HG02885 (cell line): ENCODE results near the gene WARS2.
A peak's percentile ranks its signal among the peaks of the same experiment; 100 is the strongest.
"Not testable (repeated sequence)": the region's sequence is repeated elsewhere in the genome, so short reads cannot be mapped to it uniquely, and the experiment has no call there.

Experiments
- ATAC-seq: cut with Tn5 transposase; IDR thresholded peaks from one replicate; pipeline ENCODE4 v1.9.1; 2021; ENCODE audit warnings: mild to moderate bottlenecking; ENCODE audit not compliant: unreplicated experiment, poor library complexity

WARS2 gene

DNA sequence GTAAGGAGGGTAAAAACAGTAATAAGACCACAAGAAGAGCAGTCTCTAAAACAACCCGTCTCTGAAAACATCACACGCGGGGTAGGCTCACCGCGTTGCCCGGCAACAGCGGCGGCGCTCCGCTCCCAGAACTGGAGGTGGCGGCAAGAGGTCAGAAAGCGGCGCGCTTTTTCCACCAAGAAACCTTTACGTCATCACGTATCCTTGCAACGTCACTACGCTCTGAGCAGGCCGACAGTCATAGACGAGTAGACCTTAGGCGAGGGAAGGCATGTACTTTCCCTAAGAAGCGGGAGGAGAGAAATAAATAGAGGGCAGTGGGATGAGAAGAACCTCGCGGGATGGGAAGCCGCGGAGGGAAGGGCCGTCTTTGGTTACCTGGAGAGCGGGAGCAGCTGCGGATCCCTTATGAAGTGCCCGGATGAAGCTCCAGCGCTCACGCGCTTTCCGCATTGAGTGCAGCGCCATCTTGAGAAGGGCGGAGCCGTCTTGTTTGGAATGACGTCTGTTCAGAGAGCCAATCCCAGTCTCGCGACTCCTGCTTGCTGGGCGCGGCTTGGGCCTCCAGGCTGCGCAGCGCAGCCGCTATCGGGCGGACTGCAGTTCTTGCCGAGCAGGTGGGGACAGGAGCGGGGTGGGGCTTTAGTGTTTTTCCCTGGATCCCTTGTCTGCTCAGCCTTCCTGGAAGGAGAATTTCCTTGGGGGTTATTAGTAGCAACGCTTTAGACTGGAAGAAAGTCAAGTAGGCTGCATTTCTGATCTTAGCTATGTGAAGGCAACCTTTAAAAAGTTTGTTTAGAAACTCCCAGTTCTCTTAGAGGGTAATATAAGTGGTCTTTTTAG, at the start of gene WARS2:
Gene WARS2, minus strand, starts transcription at position 477 of the 843 bp plus-strand sequence. Its CDS starts 9 bp downstream, at position 468.
- peak; percentile 95 for ATAC-seq

- ATAC-seq = no peak
Measured at GRCh38 chr1:119188926-119189325, 48.5 kb upstream of the WARS2 start.

DNA sequence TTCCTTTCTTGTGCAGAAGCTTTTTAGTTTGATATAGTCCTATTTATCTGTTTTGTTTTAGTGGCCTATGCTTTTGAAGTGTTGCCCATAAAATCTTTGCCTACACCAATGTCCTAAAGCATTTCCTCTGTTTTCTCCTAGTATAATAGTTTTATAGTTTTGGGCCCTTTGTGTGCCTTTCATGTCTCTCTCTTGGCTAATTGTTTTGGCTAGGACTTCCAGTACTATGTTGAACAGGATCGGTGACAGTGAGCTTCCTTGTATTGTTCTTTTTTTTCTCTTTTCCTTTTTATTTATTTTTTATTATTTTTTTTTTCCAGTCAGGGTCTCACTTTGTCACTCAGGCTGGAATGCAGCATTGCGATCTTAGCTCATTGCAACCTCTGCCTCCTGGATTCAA, 47.0 kb upstream of the WARS2 start:
- no peak for ATAC-seq

DNA sequence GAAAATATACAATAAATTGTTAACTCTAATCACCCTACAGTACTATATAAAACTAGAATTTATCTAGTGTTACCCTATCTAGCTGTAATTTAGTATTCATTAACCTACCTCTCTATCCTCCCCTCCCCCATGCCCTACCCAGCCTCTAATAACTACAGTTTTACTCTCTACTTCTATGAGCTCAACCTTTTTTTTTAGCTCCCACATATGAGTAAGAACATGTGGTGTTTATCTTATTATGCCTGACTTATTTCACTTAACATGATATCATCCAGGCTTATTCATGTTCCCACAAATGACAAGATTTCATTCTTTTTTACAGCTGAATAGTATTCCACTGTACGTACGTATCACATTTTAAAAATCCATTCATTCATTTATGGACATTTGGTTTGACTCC, 46.0 kb upstream of the WARS2 start:
- no peak for ATAC-seq

GRCh38 chr1:119184972-119185371, 44.5 kb upstream of the WARS2 start:
- ATAC-seq = no peak

DNA sequence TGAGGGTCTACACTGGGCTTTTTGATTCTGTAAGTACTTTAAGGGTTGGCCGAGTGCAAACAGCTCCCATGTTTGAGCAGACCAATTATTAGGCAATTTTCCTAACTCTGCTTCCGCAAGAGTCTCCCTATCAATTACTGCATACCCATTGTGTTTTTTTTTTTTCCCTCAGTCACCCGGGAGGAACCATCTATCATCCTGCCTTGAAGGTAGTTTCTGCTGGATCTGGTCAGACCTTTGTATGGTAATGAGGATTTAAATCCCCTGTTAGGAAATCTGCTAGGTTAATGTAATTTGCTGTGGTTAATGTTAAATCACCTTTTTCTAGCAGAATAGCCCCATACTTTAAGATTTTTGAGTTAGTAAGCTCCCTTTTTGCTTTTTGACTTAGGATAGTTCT, 40.8 kb upstream of the WARS2 start:
- ATAC-seq = no peak

- no peak for ATAC-seq
Measured at GRCh38 chr1:119179051-119179450, 38.6 kb upstream of the WARS2 start.

- ATAC-seq = not testable (repeated sequence)
Measured at GRCh38 chr1:119172927-119173326, 32.5 kb upstream of the WARS2 start.

DNA sequence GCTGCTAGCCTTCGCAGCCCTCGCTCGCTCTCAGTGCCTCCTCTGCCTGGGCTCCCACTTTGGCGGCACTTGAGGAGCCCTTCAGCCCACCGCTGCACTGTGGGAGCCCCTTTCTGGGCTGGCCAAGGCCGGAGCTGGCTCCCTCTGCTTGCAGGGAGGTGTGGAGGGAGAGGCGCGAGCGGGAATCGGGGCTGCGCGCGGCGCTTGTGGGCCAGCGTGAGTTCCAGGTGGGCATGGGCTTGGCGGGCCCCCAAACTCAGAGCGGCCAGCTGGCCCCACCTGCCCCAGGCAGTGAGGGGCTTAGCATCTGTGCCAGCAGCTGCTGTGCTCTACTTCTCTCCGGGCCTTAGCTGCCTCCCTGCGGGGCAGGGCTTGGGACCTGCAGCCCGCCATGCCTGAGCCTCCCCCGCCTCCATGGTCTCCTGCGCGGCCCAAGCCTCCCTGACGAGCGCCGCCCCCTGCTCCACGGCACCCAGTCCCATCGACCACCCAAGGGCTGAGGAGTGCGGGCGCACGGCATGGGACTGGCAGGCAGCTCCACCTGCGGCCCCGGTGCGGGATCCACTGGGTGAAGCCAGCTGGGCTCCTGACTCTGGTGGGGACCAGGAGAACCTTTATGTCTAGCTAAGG, 31.0 kb upstream of the WARS2 start:
- ATAC-seq = not testable (repeated sequence)

DNA sequence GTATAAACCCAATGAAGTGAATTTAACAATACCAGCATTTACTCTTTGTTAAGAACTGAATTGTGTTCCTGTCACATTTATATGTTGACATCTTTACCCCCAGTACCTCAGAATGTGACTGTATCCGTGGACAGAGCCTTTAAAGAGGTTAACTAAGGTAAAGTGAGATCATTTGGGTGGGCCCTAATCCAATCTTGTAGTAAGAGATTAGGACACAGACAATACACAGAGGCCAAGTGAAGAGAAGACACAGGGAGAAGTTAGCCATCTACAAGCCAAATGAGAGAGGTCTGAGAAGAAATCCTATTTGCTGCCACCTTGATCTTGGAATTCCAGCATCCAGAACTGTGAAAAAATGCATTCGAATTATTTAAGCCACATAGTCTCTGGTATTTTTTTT, 22.9 kb upstream of the WARS2 start:
- ATAC-seq = no peak

DNA sequence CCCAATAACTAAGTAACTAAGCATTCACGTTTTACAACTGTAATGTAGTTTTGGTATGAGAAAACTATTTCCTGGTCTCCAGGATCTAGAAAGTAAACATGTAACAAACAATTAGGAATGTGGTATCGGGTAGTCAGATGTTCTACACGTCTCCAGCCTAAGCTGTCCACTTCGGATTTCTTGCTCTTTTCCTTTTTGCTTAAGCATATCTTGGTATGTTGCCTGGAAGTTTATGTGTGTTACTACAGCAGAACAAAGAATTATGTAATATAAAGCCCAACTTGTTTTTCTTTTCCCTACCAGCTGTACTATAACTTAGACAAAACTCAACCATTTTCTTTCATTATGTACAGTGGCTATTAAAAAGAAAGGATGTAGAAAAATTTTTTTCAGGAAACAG, 20.4 kb upstream of the WARS2 start:
- ATAC-seq = no peak

DNA sequence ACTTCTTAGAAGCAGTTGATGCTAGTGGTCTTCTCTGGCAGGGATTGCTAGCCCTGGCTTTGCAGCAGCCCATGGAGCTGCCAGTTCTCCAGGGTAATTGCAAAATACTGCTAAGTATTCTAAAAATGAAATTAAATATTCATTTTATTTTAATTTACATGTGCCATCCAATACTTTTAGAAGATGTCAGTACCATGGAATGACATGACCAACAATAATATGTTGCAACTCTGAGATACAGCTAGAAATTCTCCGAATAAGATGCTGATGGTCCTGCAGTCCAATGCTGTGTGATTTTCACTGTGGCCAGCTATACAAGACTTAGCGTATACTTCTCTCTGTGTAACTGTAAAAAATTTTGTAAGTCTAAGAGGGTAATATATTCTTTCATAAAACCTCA, 20.0 kb upstream of the WARS2 start:
- ATAC-seq = no peak

DNA sequence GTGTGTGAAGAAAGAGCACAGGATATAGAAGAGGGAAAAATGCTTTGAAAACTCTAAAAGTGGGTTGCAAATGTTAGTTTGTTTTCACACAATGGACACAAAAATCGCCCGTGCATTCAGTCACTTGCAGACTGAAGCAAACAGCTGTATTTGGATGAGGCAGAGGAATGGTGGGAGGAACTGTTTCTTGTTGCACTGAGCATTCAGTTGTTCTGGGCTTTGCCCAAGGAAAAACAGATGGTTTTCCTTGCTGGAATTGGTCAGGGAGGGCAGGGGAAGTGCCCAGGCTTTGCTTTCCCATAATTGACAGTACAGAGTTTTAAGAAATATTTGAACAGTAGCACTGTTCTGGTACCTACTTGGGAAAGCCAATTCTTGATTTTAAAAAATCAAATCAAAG, 19.5 kb upstream of the WARS2 start:
- ATAC-seq = no peak

DNA sequence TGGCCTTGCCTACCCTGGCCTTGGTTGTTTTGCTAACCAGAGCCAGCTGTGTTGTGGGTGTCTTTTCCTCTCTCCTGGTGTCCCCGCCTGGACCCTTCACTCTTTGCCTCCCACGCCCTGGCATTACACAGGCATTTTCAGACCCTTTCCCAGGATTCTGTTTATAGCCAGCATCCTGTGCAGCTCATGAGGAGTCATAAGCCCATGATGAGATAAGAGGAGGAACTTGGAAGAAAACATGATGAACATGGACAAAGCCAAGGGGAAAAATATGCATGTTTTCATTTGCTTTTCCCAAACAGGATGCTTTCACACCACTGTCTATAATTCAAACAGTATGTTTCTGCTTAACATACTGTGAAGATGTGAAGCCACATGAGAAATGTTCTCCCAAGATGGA, 18.7 kb upstream of the WARS2 start:
- ATAC-seq = no peak

DNA sequence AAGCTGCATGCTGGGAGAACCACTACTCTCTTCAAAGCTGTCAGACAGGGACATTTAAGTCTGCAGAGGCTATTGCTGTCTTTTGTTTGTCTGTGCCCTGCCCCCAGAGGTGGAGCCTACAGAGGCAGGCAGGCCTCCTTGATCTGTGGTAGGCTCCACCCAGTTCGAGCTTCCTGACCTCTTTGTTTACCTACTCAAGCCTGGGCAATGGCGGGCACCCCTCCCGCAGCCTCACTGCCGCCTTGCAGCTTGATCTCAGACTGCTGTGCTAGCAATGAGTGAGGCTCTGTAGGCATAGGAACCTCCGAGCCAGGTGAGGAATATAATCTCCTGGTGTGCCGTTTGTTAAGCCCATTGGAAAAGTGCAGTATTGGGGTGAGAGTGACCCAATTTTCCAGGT, 16.3 kb upstream of the WARS2 start:
- not testable (repeated sequence) for ATAC-seq

- ATAC-seq = not testable (repeated sequence)
Measured at GRCh38 chr1:119155069-119155468, 14.6 kb upstream of the WARS2 start.

DNA sequence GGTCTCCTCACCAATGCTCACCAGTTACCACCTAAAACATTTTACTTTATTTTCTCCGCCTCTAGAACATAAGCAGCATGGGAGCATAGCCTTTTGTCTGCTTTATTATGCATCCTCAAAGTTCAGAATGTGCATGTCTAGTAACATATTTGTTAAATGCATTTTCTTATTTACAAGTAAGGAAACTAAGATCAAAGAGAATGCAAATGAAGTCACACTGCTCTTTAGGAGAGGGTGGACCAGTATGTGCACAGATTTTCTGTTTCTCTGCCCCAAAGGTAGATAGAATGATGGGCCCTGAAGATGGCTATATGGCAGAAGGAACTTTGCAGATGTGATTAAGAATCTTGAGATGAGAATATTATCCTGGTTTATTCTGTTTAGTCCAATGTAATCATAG, 9.7 kb upstream of the WARS2 start:
- no peak for ATAC-seq

DNA sequence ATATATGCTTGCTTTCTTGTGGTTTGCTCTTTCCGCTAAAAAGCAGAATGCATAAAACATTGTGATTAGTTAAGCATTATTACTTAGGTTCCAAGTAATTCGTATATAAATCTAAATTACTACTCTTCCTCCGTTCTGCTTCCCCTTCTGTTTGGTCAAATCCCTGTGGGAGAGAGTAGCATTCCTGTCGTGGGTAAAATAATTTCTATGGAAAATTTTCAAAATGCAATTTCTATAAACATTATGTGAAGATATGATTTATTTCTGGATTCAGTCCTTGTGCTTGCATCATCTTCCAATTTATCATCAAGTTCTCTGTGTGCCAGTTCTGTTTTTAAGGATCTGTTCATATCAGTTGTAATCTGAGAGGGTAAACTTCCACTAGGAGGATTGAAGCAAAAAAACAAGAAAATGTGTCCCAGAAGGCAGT, 7.2 kb upstream of the WARS2 start:
- ATAC-seq = no peak

GRCh38 chr1:119146466-119146865, 6.0 kb upstream of the WARS2 start:
- no peak for ATAC-seq

DNA sequence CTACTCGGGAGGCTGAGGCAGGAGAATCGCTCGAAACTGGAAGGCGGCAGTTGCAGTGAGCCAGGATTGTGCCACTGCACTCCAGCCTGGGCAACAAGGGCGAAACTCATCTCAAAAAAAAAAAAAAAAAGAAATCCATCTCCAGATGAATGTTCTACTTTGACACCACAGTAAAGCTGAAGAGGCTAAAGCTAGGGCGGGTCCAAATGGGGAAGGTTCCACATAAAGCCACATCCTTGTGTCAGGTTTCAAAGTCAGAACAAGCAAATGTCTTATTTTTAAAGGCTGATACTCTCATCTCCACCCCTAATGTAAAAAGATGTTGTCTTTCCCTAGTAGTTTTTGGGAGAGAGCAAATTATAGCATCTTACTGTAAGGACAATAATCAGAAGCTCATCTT, 4.4 kb upstream of the WARS2 start:
- ATAC-seq = no peak

DNA sequence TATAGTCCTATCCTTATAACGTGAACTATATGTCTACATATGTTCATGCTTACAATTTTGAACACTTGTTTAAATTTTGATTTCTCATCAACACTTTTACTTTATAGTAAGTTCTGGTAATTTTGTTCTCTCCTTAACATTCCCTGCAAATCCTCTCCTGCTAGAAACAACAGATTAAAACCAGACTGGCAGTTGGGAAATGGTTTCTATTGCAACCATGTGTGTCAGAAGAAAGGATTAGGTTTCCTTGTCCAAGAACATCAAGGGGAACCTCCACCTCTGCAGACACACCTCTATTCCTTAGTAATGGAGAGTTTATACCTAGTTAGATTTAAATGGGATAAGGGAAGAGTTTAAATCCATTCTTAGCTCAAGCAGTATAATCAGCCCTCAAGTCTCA, 3.3 kb upstream of the WARS2 start:
- no peak for ATAC-seq

DNA sequence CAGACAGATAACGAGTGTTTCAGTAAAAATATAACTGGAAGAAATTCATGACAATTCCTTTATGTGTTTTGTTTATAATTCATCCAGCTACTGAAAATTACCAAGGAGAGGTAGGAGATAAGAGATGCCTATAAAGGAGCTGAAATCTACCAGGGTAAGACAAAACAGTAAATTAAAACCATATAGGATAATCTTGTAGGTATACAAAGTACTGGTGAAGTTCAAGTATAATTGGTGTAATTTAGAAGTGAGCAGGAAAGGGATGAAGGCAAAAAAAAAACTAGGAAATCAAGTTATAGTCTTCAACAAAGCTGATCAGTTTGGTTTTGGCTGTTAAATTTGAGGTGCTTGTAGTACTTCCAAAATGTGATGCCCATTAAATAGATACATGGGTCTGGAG, 1.2 kb upstream of the WARS2 start:
- ATAC-seq = no peak
